GM12878 (cell line): Measurements from ENCODE around the gene SPG7. TPM values are rescaled to one million over a fixed set of nuclear protein-coding genes. Genes with fewer than 3 reads are reported as not detected.

Experiments used
- ATAC-seq: fragments of 200-7000 bp; cut with Tn5 transposase; 3 replicates; pipeline ENCODE4 v1.9.1; 2020; ENCODE audit warnings: mild to moderate bottlenecking, moderate library complexity
- BruUV-seq: library from RNA; stranded (reverse); fragments of 400-500 nt; replicated peaks from 2 replicates; lab custom pipeline; 2021; lab: Mats Ljungman, UMichigan
- CTCF ChIA-PET: fragments of 300-600 bp; sonication (Branson Sonifier 250); formaldehyde crosslinking; extraction: SDS; loops from one replicate; lab custom pipeline; 2021; ENCODE audit warnings: inconsistent platforms; lab: Yijun Ruan, JAX
- POLR2A ChIA-PET: fragments of 350-600 bp; formaldehyde crosslinking; extraction: SDS; loops from one replicate; lab custom pipeline; 2021; ENCODE audit warnings: inconsistent platforms; lab: Charles Lee
- RAD21 ChIA-PET: fragments of 300-600 bp; sonication (Branson Sonifier 250); formaldehyde crosslinking; loops from one replicate; lab custom pipeline; 2023; ENCODE audit warnings: antibody characterized with exemption; ENCODE audit not compliant: unreplicated experiment; lab: Charles Lee
- SMC1A ChIA-PET: fragments of 300-600 bp; sonication (Branson Sonifier 250); formaldehyde crosslinking; loops from one replicate; lab custom pipeline; 2023; ENCODE audit not compliant: unreplicated experiment, uncharacterized antibody; lab: Charles Lee
- DNase-seq: peaks from one replicate; pipeline ENCODE4 v3.0.0-alpha.2; 2011; ENCODE audit warnings: low read depth, low spot score
- FAIRE-seq: peaks from 3 replicates; lab custom pipeline; 2011; peaks lifted over from hg19 to GRCh38; lab: Jason Lieb, UNC
- H2AFZ ChIP-seq: 2 replicates; pipeline ENCODE4 v1.6.0; 2011; ENCODE audit warnings: low read depth, low read length, control low read depth; ENCODE audit not compliant: control insufficient read depth
- H3K27ac ChIP-seq: 2 replicates; pipeline ENCODE4 v1.5.1; 2011; ENCODE audit warnings: control low read depth; ENCODE audit not compliant: control insufficient read depth, insufficient read depth
- H3K27me3 ChIP-seq, 2 experiments: replicated peaks in 1 of 2; 2 replicates each; pipeline versions ENCODE4 v1.6.0 to v1.6.1; 2011; ENCODE audit warnings: low read length in 1 of 2; ENCODE audit not compliant: control insufficient read depth in 2 of 2, insufficient read depth in 2 of 2
- H3K36me3 ChIP-seq, 2 experiments: 2 replicates each; pipeline ENCODE4 v1.5.1; 2011; ENCODE audit warnings: low read length in 1 of 2; ENCODE audit not compliant: control insufficient read depth in 2 of 2, insufficient read depth in 2 of 2
- H3K4me1 ChIP-seq: 2 replicates; pipeline ENCODE4 v1.6.1; 2011; ENCODE audit warnings: mild to moderate bottlenecking, low read length, moderate library complexity, mixed read lengths; ENCODE audit not compliant: control insufficient read depth, insufficient read depth
- H3K4me2 ChIP-seq: 2 replicates; pipeline ENCODE4 v1.6.0; 2011; ENCODE audit warnings: control low read depth; ENCODE audit not compliant: control insufficient read depth, insufficient read depth
- H3K4me3 ChIP-seq: fragments of 200-600 bp; sonication (generic); 2 replicates; pipeline ENCODE4 v1.5.1; 2016
- H3K79me2 ChIP-seq: 2 replicates; pipeline ENCODE4 v1.6.0; 2011; ENCODE audit warnings: low read length; ENCODE audit not compliant: control insufficient read depth, insufficient read depth
- H3K9ac ChIP-seq: 2 replicates; pipeline ENCODE4 v1.8.0; 2011; ENCODE audit warnings: low read length, control low read depth, mixed read lengths; ENCODE audit not compliant: control insufficient read depth, insufficient read depth
- H3K9me3 ChIP-seq: replicated peaks from 3 replicates; pipeline ENCODE4 v1.5.1; 2011; ENCODE audit warnings: mild to moderate bottlenecking, low read length; ENCODE audit not compliant: control insufficient read depth, insufficient read depth
- H4K20me1 ChIP-seq: 2 replicates; pipeline ENCODE4 v1.6.0; 2011; ENCODE audit not compliant: control insufficient read depth, insufficient read depth
- BACH1 ChIP-seq: fragments of 450-650 bp; IDR thresholded peaks from 2 replicates; pipeline ENCODE4 v1.6.1; 2017; ENCODE audit warnings: mild to moderate bottlenecking, borderline replicate concordance
- BHLHE40 ChIP-seq, 2 experiments: fragments of 450-650 bp in 1 of 2; IDR thresholded peaks; 2 replicates each; pipeline ENCODE4 v1.6.1; 2011 to 2017; ENCODE audit warnings: low read depth in 2 of 2, borderline replicate concordance in 1 of 2, improper control_type of control experiment in 1 of 2, low read length in 1 of 2, mild to moderate bottlenecking in 1 of 2
- CBFB ChIP-seq: IDR thresholded peaks from 2 replicates; pipeline ENCODE4 v1.6.1; 2016; ENCODE audit warnings: antibody characterized with exemption, low read depth
- CEBPB ChIP-seq, 2 experiments: fragments of 150-350 bp in 1 of 2; IDR thresholded peaks; 2 replicates each; pipeline ENCODE4 v1.6.1; 2012 to 2014; ENCODE audit warnings: low read depth in 2 of 2, low read length in 2 of 2, borderline replicate concordance in 1 of 2, inconsistent platforms in 1 of 2
- GABPA ChIP-seq: IDR thresholded peaks from 2 replicates; pipeline ENCODE4 v1.6.1; 2014; ENCODE audit warnings: antibody characterized with exemption, low read depth, mild to moderate bottlenecking, inconsistent platforms
- PAX5 ChIP-seq: IDR thresholded peaks from 2 replicates; pipeline ENCODE4 v1.6.1; 2011; ENCODE audit warnings: low read depth, low read length, borderline replicate concordance
- PML ChIP-seq: IDR thresholded peaks from 2 replicates; pipeline ENCODE4 v1.6.1; 2012; ENCODE audit warnings: low read length, inconsistent platforms
- POLR2A ChIP-seq: IDR thresholded peaks from 2 replicates; pipeline ENCODE4 v1.6.1; 2011; ENCODE audit warnings: low read depth, mild to moderate bottlenecking, low read length
- POLR2AphosphoS2 ChIP-seq: IDR thresholded peaks from 2 replicates; pipeline ENCODE4 v1.6.1; 2011; ENCODE audit warnings: low read depth, mild to moderate bottlenecking, low read length, improper control_type of control experiment, moderate library complexity
- POLR2AphosphoS5 ChIP-seq: IDR thresholded peaks from 2 replicates; pipeline ENCODE4 v1.6.1; 2011; ENCODE audit warnings: mild to moderate bottlenecking, low read length, inconsistent platforms
- SMARCA5 ChIP-seq: fragments of 450-650 bp; IDR thresholded peaks from 2 replicates; pipeline ENCODE4 v1.6.1; 2017; ENCODE audit warnings: mild to moderate bottlenecking
- TARDBP ChIP-seq: IDR thresholded peaks from 2 replicates; pipeline ENCODE4 v1.6.1; 2016; ENCODE audit warnings: borderline replicate concordance
- TCF7 ChIP-seq: IDR thresholded peaks from 2 replicates; pipeline ENCODE4 v1.6.1; 2014; ENCODE audit warnings: antibody characterized with exemption, borderline replicate concordance
- ZBED1 ChIP-seq: IDR thresholded peaks from 2 replicates; pipeline ENCODE4 v1.6.1; 2016; ENCODE audit warnings: borderline replicate concordance
- ZNF207 ChIP-seq: fragments of 450-650 bp; IDR thresholded peaks from 2 replicates; pipeline ENCODE4 v1.6.1; 2014; ENCODE audit warnings: antibody characterized with exemption, mild to moderate bottlenecking, borderline replicate concordance
- WGBS: methylation state at CpG from one replicate; pipeline ENCODE4 v1.1.6; 2016; ENCODE audit warnings: low lambda C conversion rate; ENCODE audit not compliant: insufficient replicate concordance, insufficient coverage; ENCODE audit errors: missing lambda C conversion rate; 5-methylcytosine and 5-hydroxymethylcytosine counted together
- in situ Hi-C: fragments of 300-500 bp; cut with MboI; formaldehyde crosslinking; loops from 9 replicates; pipeline ENCODE4 v1.14.3; 2018; ENCODE audit warnings: mixed read lengths
- intact Hi-C: fragments of 100-400 bp; cut with micrococcal nuclease; formaldehyde crosslinking; loops from one replicate; pipeline ENCODE4 v1.14.2; 2022; ENCODE audit not compliant: unreplicated experiment
- polyA plus RNA-seq, 11 experiments: library from polyadenylated mRNA; depleted of rRNA in 4 of 11; unstranded in 6 of 11; stranded (reverse) in 5 of 11; fragments of >200 nt; fragmentation: Nextera tagmentation in 4 of 11; fragmentation: Illumina TruSeq in 1 of 11; extraction: Ambion mirVana in 4 of 11; extraction: Trizol in 1 of 11; gene quantifications; 1 replicate in 1 of 11; 2 replicates in 10 of 11; pipeline versions ENCODE4 v1.2.1 to v1.2.3, GENCODE V29; 2011 to 2016; ENCODE audit warnings: inconsistent platforms in 2 of 11, missing spikeins in 2 of 11, low read depth in 1 of 11
- total RNA-seq, 4 experiments: library from RNA; depleted of rRNA in 3 of 4; stranded (reverse); fragments of >200 nt in 3 of 4; fragmentation: Illumina TruSeq in 1 of 4; extraction: Trizol in 1 of 4; gene quantifications; 2 replicates each; pipeline versions ENCODE4 v1.2.1 to v1.2.3, GENCODE V29; 2013 to 2021
- TF ChIP-seq, protein P1 (sequence below): fragments of 450-650 bp; IDR thresholded peaks from 2 replicates; pipeline ENCODE4 v1.6.1; 2017; ENCODE audit warnings: borderline replicate concordance
- TF ChIP-seq, protein P2 (sequence below): IDR thresholded peaks from 2 replicates; pipeline ENCODE4 v1.6.1; 2012; ENCODE audit warnings: low read length, inconsistent platforms
- TF ChIP-seq, protein P3 (sequence below): IDR thresholded peaks from 2 replicates; pipeline ENCODE4 v1.6.1; 2011; ENCODE audit warnings: borderline replicate concordance, low read depth, mild to moderate bottlenecking, moderate library complexity, low read length; ENCODE audit not compliant: insufficient read depth, poor library complexity, severe bottlenecking

Gene SPG7
- total and polyA plus RNA-seq, 10 of the 15 experiments (the other 5 are each of a cell fraction or from before 2014, with no cell fraction given), result 5.9 to 75.9 (median 52.5) TPM

DNA sequence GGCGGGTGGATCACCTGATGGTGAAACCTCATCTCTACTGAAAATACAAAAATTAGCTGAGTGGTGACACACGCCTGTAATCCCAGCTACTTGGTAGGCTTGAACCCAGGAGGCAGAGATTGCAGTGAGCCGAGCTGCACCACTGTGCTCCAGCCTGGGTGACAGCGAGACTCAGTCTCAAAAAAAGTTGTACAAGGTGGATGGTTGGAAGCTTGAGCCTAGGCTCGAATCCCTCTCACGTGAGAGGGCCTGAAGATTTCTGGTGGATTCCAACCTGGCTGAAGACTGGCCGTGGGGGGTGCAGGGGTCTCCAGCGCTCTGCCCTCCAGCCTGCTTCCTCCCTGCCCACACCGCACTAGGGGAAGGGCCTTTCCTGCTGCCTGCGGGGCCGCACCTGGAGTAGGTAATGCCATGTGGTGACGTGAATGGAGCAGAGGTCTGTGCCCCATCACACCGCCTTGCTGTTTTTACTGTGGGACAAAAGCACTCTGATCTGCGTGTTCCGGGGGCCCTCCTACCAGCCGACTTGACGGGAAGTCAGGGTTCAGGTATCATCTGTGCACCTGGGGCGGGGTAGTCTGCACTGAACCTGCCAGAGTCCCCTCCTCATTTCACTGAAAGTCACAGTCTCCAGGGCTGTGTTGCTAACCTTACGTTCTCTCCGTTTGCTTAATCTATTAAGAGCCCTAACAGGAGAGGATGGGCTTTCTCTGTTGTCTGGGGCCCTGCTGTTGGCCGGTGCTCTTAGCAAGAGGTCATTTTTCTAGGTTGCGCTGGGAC is 56.5 kb downstream of the SPG7 start:
- 25% methylated on average over 22 of the region's 22 CpGs for WGBS

More for the DNA sequence above, 56.5 kb downstream of the SPG7 start:
- peaks cover 25% of the 10 kb centered on the region for H3K4me1 ChIP-seq
- H3K27ac ChIP-seq, result no peak overlapping the region
- H3K9me3 ChIP-seq, result no peaks in the 10 kb centered on the region
- intact Hi-C loops (loop anchor here (5.0 kb wide), 1 partner anchor 77 kb away; no protein-coding TSS in a partner anchor), in situ Hi-C loops (no loop called here)
- no peak overlapping the region for H3K9ac ChIP-seq
- no peak overlapping the region for H2AFZ ChIP-seq
- no peak for FAIRE-seq
- ChIA-PET POLR2A (no interaction called here), RAD21 (interaction anchor here (1.0 kb wide), 1 partner anchor 137 kb away, joined by 3 read pairs; the partner anchor contains the start of gene SPATA2L), SMC1A (no interaction called here)
- 0 out of 3 replicates have a peak, but pooled peaks have one; percentile 0 for ATAC-seq
- H3K4me3 ChIP-seq, result peak overlapping the region; percentile 89
- no peak for DNase-seq
- TF ChIP-seq SMARCA5, result no peak
- TF ChIP-seq POLR2AphosphoS5, result peak; percentile 55; the same call in 1 of the 2 replicates
- no peak for TF ChIP-seq CEBPB (IDR thresholded peaks at IDR 0.05; ENCODE audit: borderline replicate concordance in 1 of 2, low read depth in 2 of 2, low read length in 2 of 2)
- peak; percentile 72 for TF ChIP-seq POLR2A
- TF ChIP-seq PAX5, result peak; percentile 11; the same call in 1 of the 2 replicates
- TF ChIP-seq GABPA, result 0 out of 2 replicates have a peak, but pooled peaks have one; percentile 27
- TF ChIP-seq CBFB, result peak; percentile 2; the same call in 1 of the 2 replicates
- peak; percentile 73 for TF ChIP-seq POLR2AphosphoS2
- TF ChIP-seq, protein P1, sequence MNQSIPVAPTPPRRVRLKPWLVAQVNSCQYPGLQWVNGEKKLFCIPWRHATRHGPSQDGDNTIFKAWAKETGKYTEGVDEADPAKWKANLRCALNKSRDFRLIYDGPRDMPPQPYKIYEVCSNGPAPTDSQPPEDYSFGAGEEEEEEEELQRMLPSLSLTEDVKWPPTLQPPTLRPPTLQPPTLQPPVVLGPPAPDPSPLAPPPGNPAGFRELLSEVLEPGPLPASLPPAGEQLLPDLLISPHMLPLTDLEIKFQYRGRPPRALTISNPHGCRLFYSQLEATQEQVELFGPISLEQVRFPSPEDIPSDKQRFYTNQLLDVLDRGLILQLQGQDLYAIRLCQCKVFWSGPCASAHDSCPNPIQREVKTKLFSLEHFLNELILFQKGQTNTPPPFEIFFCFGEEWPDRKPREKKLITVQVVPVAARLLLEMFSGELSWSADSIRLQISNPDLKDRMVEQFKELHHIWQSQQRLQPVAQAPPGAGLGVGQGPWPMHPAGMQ, result no peak
- TF ChIP-seq, protein P2, sequence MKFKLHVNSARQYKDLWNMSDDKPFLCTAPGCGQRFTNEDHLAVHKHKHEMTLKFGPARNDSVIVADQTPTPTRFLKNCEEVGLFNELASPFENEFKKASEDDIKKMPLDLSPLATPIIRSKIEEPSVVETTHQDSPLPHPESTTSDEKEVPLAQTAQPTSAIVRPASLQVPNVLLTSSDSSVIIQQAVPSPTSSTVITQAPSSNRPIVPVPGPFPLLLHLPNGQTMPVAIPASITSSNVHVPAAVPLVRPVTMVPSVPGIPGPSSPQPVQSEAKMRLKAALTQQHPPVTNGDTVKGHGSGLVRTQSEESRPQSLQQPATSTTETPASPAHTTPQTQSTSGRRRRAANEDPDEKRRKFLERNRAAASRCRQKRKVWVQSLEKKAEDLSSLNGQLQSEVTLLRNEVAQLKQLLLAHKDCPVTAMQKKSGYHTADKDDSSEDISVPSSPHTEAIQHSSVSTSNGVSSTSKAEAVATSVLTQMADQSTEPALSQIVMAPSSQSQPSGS, result peak; percentile 18; the same call in 1 of the 2 replicates
- TF ChIP-seq ZBED1, result peak; percentile 37; the same call in 1 of the 2 replicates
- TF ChIP-seq ZNF207, result no peak
- TF ChIP-seq TARDBP, result 0 out of 2 replicates have a peak, but pooled peaks have one; percentile 21
- TF ChIP-seq, protein P3, sequence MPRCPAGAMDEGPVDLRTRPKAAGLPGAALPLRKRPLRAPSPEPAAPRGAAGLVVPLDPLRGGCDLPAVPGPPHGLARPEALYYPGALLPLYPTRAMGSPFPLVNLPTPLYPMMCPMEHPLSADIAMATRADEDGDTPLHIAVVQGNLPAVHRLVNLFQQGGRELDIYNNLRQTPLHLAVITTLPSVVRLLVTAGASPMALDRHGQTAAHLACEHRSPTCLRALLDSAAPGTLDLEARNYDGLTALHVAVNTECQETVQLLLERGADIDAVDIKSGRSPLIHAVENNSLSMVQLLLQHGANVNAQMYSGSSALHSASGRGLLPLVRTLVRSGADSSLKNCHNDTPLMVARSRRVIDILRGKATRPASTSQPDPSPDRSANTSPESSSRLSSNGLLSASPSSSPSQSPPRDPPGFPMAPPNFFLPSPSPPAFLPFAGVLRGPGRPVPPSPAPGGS, result peak; percentile 47
- no peak; the same call in 1 of the 2 replicates for TF ChIP-seq PML
- TF ChIP-seq TCF7, result no peak
- peak; percentile 52 for TF ChIP-seq BACH1
- peak in 1 of 2 experiments; percentile 39; a peak in 1 of 4 replicates for TF ChIP-seq BHLHE40 (IDR thresholded peaks at IDR 0.05; ENCODE audit: borderline replicate concordance in 1 of 2, low read depth in 2 of 2, low read length in 1 of 2)
- TF ChIP-seq, all 136 proteins: peak for 12
- H4K20me1 ChIP-seq, result peaks cover 29% of the 10 kb centered on the region
- H3K27me3 ChIP-seq, result no peaks in the 10 kb centered on the region
- peak overlapping the region; percentile 80 for H3K4me2 ChIP-seq
- CTCF ChIA-PET, result interaction anchor here (0.7 kb wide), 2 partner anchors 27 to 81 kb away, joined by 3 read pairs; no protein-coding TSS in a partner anchor
- peaks cover 22 to 25% of the 10 kb centered on the region in 2 experiments for H3K36me3 ChIP-seq
- peaks cover 37% of the 10 kb centered on the region for H3K79me2 ChIP-seq
- BruUV-seq, result no TSS peak
